HG03521 (cell line): ENCODE data around the gene GAS6.
"Not testable (repeated sequence)": the region's sequence is repeated elsewhere in the genome, so short reads cannot be mapped to it uniquely, and the experiment has no call there.

Experiments used
- ATAC-seq: cut with Tn5 transposase; IDR thresholded peaks from one replicate; pipeline ENCODE4 v1.9.1; 2021; ENCODE audit warnings: mild to moderate bottlenecking, moderate library complexity; ENCODE audit not compliant: unreplicated experiment

Gene GAS6

GRCh38 chr13:113826446-113826845 lies 37.4 kb downstream of the GAS6 start:
- ATAC-seq: not testable (repeated sequence)

DNA sequence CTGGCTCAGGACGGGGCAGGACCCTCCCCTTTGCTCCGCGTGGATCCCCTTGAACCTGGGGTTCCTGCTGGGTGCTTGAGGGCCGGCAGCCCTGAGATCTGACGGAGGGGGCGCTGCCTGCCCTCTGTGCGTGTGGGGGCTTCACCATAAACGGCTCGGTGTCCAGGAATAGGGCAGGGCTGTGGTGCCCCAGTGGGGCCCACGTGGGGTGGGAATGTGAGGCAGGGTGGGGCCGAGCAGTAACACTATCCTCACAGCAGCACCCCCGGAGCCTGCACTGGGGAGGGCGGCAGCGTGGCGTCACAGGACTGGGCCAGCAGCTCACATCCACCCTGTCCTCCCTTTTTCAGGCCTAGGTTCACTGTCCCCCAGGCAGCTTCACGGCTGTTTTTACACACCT lies 38.0 kb downstream of the GAS6 start:
- no peak for ATAC-seq

DNA sequence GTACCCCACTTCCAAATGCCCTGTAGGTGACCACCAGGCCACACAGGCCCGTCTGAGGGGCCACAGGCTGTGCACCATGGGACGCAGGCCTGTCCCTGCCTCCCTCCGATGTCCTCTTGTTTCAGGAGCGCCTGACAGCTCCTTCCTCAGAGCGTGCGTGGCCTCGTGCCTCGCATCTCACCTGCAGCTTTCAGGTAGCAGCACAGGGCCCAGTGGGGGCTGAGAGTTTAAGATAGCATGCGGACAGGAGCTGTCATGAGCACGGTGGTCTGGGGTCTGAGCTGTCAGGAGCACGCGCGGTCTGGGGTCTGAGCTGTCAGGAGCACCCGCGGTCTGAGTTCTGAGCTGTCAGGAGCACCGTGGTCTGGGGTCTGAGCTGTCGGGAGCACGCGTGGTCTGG lies 40.1 kb downstream of the GAS6 start:
- ATAC-seq: no peak

DNA sequence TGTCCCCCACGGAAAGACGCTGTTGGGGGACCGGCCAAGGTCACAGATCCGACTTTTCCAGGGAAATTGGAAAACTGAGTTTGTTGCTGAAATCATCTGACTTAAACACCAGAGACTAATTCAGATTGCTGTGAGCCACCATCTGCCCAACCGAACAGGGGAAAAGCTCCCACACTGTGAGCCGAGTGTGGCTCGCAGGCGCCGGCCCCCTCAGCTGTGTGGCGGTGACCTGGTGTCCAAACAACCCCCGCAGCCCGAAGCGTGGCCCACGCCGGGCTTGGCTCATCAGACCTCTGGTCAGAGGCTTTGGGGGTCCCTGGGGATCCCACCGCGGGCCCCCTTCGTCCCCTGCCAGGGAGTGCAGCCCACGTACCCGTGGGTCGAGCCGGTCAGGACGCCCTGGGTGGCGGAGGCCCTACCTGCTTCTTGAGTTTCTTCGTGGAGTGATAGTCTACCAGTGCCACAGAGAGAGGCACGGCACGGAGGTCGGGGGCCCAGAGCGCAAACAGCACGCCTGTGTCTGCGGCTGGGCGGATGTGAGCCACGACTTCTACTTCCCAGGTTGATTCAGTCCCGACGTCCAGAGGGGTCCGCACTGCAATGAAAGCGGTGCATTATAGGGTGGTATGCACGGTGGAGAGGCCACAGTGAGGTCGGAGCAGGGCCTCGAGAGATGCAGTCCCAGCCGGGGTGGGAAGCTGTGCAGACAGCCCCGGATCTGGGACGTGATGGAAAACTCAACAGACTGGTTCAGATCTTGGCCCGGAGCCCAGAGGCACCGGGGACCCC lies 40.7 kb downstream of the GAS6 start:
- ATAC-seq: no peak

DNA sequence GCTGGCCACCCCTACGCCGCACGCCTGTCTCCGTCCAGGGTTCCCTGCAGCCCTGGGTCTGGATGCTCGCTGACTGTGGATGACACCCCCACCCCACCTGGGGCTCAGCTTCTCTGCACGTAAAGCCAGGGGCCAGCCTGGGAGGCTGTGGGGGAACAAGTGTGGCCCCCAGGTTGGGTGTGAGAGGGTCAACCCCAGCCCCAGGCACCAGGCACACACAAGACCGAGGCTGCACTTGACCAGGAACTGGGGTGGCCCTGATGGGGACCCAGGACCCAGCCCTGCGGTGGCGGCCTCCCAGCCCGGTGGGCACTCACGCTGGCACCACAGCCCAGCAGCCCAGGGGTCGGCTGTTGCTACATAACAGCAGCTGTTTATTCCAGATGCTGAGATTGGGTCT lies 41.6 kb downstream of the GAS6 start:
- no peak for ATAC-seq

DNA sequence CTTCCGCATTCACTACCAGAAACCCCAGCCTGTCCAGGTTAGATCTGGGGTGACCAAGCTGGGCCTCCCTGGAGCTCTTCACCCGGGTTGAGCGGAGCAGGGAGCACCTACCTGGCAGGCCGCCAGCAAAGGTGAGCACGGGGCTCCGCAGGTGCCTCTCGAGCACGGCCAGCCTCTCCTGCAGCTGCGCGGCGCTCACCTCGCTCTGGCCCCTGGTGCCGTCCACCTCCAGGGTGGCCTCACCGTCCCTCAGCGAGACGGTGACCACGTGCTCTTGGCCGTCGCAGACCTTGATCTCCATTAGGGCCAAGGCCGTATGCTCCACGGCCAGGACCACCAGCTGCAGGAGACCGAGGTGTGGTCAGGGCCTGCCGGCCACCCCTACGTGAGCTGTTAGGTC lies 42.0 kb downstream of the GAS6 start:
- ATAC-seq: no peak

GRCh38 chr13:113820813-113821651 lies 42.8 kb downstream of the GAS6 start:
- no peak for ATAC-seq

DNA sequence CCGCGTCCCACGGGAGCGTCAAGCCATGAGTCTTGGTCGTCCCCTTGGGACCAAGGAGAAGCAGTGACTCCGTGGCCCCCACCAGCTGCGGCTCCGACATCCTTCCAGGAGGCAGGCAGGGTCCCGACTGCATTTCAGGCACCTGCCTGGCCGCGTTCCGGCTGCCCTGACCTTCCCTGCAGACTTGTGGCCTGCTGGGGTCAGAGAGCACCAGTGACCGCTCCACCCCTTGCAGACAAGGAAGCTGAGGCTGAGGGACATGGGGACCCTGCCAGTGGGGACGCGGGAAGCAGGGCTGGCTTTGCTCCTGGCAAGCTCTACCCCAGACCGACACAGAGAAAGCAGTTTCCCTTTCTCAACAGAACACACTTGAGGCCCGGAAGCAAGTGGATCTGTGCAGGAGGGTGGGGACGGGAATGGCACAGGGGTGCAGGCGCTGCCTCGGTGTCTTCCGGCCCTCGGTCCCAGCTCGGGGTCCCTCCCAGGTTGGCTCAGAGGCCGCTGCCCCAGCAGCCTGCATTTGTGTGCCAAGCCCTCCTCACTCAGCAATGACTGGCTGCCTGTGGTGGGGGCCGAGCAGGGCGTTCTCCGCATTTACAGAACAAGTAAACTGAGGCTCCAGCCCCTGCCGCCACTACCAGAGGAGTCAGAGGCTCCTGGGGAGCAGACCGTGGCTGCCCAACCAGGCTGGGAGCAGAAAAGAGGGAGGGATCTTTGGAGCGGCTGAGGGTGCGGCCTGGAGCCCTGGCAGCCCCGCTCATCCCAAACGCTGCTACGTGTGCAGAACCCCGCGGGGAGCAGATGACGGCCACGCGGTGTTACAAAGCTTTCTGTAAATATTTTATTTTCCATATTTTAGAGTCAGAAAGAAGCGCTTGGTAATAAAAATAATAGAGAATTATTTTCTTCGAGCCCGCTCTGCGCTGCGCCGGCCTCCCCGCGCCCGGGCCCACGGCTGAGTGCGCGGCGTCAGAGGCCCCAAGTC lies 43.9 kb downstream of the GAS6 start:
- ATAC-seq: no peak

- ATAC-seq: no peak
These were observed 44.5 kb downstream of the GAS6 start for GRCh38 chr13:113819341-113819730.

DNA sequence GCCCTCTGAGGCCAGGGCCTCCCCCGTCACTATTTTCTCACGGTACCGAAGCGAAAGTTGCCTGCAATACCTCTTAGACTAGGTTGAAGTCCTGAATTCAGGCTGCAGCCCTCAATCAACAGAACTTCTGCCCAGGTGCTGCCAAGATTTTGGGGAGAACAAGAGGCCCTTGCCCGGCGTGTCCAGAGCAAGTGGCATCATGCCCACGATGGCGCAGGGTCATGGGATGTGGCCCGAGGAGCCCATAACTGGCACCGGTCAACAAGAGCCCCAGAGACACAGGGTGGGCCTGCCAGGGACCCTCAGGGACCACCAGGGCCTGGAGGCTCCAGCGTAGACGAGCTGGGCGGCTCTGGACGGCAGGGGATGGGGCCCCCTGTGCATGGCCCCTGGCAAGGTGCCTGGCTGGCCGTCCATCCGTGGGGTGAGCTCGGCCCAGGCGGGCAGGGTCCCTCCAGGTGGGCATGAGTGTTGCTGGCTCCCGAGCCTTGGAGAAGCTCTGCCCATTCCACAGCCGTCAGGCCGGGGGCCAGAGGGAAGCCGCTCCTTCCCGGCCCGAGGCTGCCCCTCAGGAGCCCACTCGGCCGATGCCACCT lies 45.1 kb downstream of the GAS6 start:
- ATAC-seq: no peak

GRCh38 chr13:113817860-113818691 lies 45.8 kb downstream of the GAS6 start:
- ATAC-seq: no peak

DNA sequence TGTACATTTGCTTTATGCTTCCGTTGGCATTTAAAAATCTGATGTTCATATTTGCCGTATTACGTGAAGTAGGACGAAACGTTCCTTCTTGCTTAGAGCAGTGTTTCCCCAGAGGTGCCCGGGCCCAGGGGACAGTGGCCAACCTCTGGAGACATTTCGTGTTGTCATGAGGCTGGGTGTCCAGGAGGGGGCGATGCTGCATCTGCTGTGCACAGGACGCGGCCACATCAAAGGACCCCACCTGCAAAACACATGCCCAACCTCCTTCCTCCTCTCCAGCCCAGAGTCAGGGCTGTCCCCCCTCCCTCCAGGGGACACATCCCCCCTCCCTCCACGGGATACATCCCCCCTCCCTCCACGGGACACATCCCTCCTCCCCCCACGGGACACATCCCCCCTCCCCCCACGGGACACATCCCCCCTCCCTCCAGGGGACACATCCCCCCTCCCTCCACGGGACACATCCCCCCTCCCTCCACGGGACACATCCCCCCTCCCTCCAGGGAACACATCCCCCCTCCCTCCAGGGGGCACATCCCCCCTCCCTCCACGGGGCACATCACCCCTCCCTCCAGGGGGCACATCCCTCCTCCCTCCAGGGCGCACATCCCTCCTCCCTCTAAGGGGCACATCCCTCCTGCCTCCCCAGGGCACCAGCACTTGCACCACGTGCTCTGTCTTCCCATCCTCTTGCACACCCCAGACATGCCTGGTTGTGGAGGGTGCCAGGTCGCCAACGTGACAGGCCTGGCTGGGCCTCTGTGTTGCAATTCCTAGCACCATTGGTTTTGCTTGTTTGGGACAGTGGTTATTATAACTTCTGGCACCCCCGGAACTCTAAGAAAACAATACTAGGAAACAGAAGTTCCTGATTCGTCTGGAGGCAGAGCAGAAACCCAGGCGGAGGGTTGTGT lies 46.7 kb downstream of the GAS6 start:
- ATAC-seq: no peak

DNA sequence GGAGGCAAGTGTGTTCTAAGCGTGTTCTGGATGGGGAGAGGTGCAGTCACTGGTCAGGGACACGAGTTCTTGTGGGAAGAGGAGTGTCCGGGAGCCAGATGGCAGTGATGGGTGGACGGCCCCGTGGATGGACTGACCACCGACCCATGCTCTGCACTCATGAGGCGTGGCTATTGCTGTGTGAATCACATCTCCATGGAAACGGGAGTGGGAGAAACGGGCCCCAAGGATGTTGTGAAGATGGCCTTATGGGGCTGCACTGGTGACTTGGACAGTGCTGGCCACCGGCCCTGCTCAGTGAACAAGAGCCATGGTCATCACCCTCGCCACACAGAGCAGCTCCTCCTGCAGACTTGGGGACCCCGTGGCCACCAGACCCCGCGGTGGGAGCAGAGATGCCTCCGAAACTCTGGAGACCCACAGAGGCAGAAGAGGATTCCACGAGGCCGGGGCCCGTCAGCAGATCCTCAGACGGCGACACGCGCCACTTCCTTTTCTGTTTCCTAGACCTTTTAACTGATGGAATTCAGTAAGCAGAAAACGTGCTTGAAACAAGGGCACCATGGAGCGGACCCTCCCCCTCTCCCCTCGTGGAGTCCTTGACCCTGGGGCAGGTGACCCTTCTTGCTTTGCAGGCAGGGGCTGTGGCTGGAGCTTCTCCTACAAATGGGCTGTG lies 47.5 kb downstream of the GAS6 start:
- no peak for ATAC-seq

- ATAC-seq: no peak
These were observed 48.5 kb downstream of the GAS6 start for GRCh38 chr13:113815151-113816058.

DNA sequence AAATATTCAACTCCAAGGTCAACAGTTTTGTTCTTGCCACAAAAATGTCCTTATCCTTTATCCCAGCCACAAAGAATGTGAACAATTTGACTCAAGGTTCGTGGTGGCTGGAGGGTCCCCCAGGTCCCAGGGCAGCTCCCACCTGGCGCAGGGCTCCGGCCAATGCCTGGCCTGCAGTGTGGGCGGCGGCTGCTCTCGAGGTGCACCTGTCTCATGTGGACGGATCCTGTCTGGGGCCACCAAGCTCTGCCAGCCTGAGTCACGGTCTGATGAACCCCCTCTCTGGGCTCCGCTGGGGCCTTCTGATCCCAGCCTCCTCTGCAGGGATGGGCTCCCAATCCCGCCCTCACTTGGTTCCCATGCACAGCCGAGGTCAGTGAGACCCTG lies 49.4 kb downstream of the GAS6 start:
- ATAC-seq: no peak

DNA sequence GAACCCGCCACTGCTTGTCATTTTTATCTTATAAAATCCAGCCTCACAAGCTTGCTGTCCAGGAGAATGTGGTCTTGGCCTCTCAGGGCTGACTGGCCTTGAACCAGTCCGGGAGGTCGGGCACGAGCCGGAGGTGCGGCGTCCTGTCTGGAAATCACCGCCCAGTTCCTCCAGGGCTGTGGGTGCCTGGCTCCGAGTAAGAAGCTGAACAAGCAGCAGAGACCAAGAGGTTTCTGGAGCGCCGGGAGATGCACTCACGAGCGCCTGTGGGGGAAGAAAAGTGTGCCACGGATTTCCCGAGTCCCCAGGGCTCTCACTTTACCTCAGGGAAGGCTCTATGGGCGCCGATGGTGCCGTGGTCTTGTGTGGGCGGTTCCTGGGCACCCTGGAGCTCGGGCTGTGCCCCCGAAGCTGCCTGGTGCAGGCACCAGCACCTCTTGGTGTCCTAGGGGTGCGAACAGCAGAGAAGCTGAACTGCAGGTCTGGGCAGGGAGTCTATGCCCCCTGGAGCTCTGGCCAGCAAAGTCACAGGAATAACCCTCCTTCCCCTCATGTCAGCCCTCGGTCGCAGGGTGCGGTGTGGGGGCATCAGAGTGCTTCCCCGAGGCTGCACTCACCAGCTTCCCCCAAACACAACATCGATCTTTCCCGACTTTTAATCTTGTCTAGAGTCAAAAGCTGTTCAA lies 50.0 kb downstream of the GAS6 start:
- no peak for ATAC-seq
